ENCODE data around the gene FLACC1.

The FLACC1 gene

GRCh38 chr2:201285499-201285898 lies 71.6 kb downstream of the FLACC1 start:
- peak overlapping the region; percentile 58 for H3K27ac ChIP-seq
- TF ChIP-seq CTCF (IDR thresholded peaks at IDR 0.05) = no peak
- peaks cover 3 to 5% of the 10 kb centered on the region in 2 experiments for H3K4me1 ChIP-seq (ENCODE audit: control insufficient read depth in 1 of 2, insufficient read depth in 1 of 2, low read depth in 1 of 2, low read length in 1 of 2)
- H3K27me3 ChIP-seq = no peaks in the 10 kb centered on the region
- H3K9me3 ChIP-seq = peaks cover 3% of the 10 kb centered on the region
- no peak overlapping the region for H3K4me3 ChIP-seq (ENCODE audit: low read depth in 1 of 2, low read length in 1 of 2)
- H3K36me3 ChIP-seq = peaks cover 67% of the 10 kb centered on the region

DNA sequence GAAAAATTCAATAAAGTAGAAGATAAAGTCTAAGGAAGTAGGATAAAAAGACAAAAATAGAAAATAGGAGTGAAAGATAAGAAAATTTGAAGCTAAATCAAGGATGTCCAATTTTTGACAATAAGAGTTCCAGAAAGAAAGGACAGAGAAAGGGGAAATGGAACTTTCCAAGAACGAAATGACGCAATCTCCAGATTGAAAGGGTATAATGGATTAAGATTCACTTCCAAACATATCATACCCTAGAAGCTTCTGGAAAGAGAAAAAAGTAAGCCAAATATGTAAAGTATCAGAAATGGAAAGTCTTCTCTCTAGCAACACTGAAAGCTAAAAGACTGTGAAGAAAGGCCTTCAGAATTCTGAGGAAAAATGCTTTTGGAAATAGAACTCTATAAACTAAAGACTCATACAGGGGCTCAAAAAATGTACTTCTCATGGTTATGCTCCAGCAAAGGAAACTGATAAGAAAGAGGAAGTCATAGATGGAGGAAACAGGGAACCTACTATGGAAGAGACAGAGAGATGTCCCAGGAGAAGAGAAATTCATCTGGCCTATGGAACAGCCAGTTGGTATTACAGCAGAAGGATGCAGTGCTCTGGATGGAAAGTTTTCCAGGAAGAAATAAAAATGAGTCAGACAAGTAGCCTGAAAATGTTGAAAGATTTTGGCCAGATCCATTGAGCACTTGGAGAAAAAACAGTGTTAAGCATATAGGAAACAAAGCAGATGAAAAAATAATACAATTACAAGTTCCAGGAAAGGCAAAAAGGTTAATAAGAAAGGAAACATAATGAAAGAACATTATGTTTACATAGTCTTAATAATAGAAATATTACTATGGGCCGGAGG lies 76.7 kb downstream of the FLACC1 start:
- TF ChIP-seq CTCF (IDR thresholded peaks at IDR 0.05) = no peak
- H3K36me3 ChIP-seq = peaks cover 62% of the 10 kb centered on the region
- no peaks in the 10 kb centered on the region for H3K9me3 ChIP-seq
- H3K27ac ChIP-seq = peak overlapping the region; percentile 54
- peaks cover 4 to 6% of the 10 kb centered on the region in 2 experiments for H3K4me1 ChIP-seq (ENCODE audit: control insufficient read depth in 1 of 2, insufficient read depth in 1 of 2, low read depth in 1 of 2, low read length in 1 of 2)
- no peak overlapping the region for H3K4me3 ChIP-seq (ENCODE audit: low read depth in 1 of 2, low read length in 1 of 2)
- no peaks in the 10 kb centered on the region for H3K27me3 ChIP-seq

GRCh38 chr2:201279079-201279478 lies 78.1 kb downstream of the FLACC1 start:
- Histone ChIP-seq H3K9me3 (no peaks in the 10 kb centered on the region), H3K36me3 (peaks cover 66% of the 10 kb centered on the region), H3K27me3 (no peaks in the 10 kb centered on the region), H3K4me1 (ENCODE audit: control insufficient read depth in 1 of 2, insufficient read depth in 1 of 2, low read depth in 1 of 2, low read length in 1 of 2) (peaks cover 4 to 8% of the 10 kb centered on the region in 2 experiments), H3K4me3 (ENCODE audit: low read depth in 1 of 2, low read length in 1 of 2) (no peak overlapping the region), H3K27ac (peak overlapping the region; percentile 54)
- TF ChIP-seq CTCF (IDR thresholded peaks at IDR 0.05) = no peak

DNA sequence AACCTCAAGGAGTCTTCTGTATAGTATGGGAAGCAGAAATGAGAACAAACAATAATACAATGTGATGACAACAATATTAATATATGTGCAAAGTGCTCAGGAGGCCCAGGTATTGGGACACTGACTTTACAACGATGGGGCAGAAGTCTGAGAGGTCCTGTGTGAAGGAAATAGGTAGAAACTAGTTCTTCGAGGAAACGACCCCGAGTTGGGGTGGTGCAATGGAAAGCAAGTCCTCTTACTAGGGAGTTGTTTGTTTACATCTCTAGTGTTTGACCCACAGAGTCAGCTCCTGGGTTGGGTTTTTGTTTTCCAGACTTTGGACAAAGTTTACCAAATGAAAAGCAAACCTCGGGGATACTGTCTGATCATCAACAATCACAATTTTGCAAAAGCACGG lies 80.6 kb downstream of the FLACC1 start:
- Histone ChIP-seq H3K4me1 (ENCODE audit: control insufficient read depth in 1 of 2, insufficient read depth in 1 of 2, low read depth in 1 of 2, low read length in 1 of 2) (peaks cover 21 to 27% of the 10 kb centered on the region in 2 experiments), H3K27me3 (no peaks in the 10 kb centered on the region), H3K36me3 (peaks cover 88% of the 10 kb centered on the region), H3K27ac (peak overlapping the region; percentile 36), H3K4me3 (ENCODE audit: low read depth in 1 of 2, low read length in 1 of 2) (no peak overlapping the region), H3K9me3 (no peaks in the 10 kb centered on the region)
- no peak for TF ChIP-seq CTCF (IDR thresholded peaks at IDR 0.05)

GRCh38 chr2:201275990-201276389 lies 81.2 kb downstream of the FLACC1 start:
- H3K27ac ChIP-seq = peak overlapping the region; percentile 36
- no peak for TF ChIP-seq CTCF (IDR thresholded peaks at IDR 0.05)
- H3K4me3 ChIP-seq (ENCODE audit: low read depth in 1 of 2, low read length in 1 of 2) = no peak overlapping the region
- H3K9me3 ChIP-seq = no peaks in the 10 kb centered on the region
- peaks cover 26 to 32% of the 10 kb centered on the region in 2 experiments for H3K4me1 ChIP-seq (ENCODE audit: control insufficient read depth in 1 of 2, insufficient read depth in 1 of 2, low read depth in 1 of 2, low read length in 1 of 2)
- H3K36me3 ChIP-seq = peaks cover 92% of the 10 kb centered on the region
- H3K27me3 ChIP-seq = no peaks in the 10 kb centered on the region

All from neutrophil (primary cell).